H9 (cell line): ENCODE results near the gene NPHP4. TPM values are rescaled to one million over a fixed set of nuclear protein-coding genes. Genes with fewer than 3 reads are reported as not detected.
A peak's percentile ranks its signal among the peaks of the same experiment; 100 is the strongest.

Source experiments
- DNase-seq: peaks from one replicate; pipeline ENCODE4 v3.0.0-alpha.2; 2017
- H2AFZ ChIP-seq: one replicate; pipeline ENCODE4 v1.6.1; 2013; ENCODE audit warnings: mild to moderate bottlenecking, low read length, control low read depth, moderate library complexity
- H2AK5ac ChIP-seq: 2 replicates; pipeline ENCODE4 v1.6.1; 2013; ENCODE audit warnings: low read length, control low read depth, mixed read lengths; ENCODE audit not compliant: insufficient read length
- H2BK120ac ChIP-seq: one replicate; pipeline ENCODE4 v1.6.1; 2013; ENCODE audit warnings: low read depth, mild to moderate bottlenecking, low read length, control low read depth, inconsistent platforms; ENCODE audit not compliant: poor library complexity, severe bottlenecking
- H2BK12ac ChIP-seq: 2 replicates; pipeline ENCODE4 v1.6.1; 2013; ENCODE audit warnings: low read length, control low read depth, mixed read lengths, low read depth; ENCODE audit not compliant: insufficient read length
- H2BK15ac ChIP-seq: 2 replicates; pipeline ENCODE4 v1.6.1; 2013; ENCODE audit warnings: low read depth, low read length, control low read depth
- H2BK20ac ChIP-seq: one replicate; pipeline ENCODE4 v1.6.1; 2013; ENCODE audit warnings: low read depth, mild to moderate bottlenecking, low read length, control low read depth, inconsistent platforms; ENCODE audit not compliant: poor library complexity, severe bottlenecking
- H2BK5ac ChIP-seq: 2 replicates; pipeline ENCODE4 v1.6.1; 2013; ENCODE audit warnings: low read length, control low read depth, mixed read lengths; ENCODE audit not compliant: insufficient read length
- H3K14ac ChIP-seq: 2 replicates; pipeline ENCODE4 v1.6.1; 2013; ENCODE audit warnings: low read length, control low read depth; ENCODE audit not compliant: insufficient read depth
- H3K18ac ChIP-seq: 2 replicates; pipeline ENCODE4 v1.6.1; 2013; ENCODE audit warnings: low read depth, mild to moderate bottlenecking, mixed read lengths, low read length, control low read depth; ENCODE audit not compliant: insufficient read length
- H3K23ac ChIP-seq: 2 replicates; pipeline ENCODE4 v1.6.1; 2013; ENCODE audit warnings: low read length, control low read depth, mixed read lengths, low read depth; ENCODE audit not compliant: insufficient read length
- H3K23me2 ChIP-seq: 2 replicates; pipeline ENCODE4 v1.6.1; 2013; ENCODE audit warnings: low read depth, mild to moderate bottlenecking, mixed read lengths, low read length, control low read depth; ENCODE audit not compliant: insufficient read length, poor library complexity, severe bottlenecking
- H3K27ac ChIP-seq: 2 replicates; pipeline ENCODE4 v1.5.1; 2013; ENCODE audit warnings: low read length, control low read depth, mixed read lengths, low read depth; ENCODE audit not compliant: insufficient read length
- H3K27me3 ChIP-seq: 2 replicates; pipeline ENCODE4 v1.6.1; 2013; ENCODE audit warnings: low read length, control low read depth, inconsistent platforms; ENCODE audit not compliant: insufficient read depth
- H3K4ac ChIP-seq: 2 replicates; pipeline ENCODE4 v1.6.1; 2013; ENCODE audit warnings: low read depth, mild to moderate bottlenecking, control low read depth, inconsistent platforms, low read length, moderate library complexity
- H3K4me1 ChIP-seq: 2 replicates; pipeline ENCODE4 v1.6.1; 2013; ENCODE audit warnings: low read length, control low read depth, inconsistent platforms; ENCODE audit not compliant: insufficient read depth
- H3K4me2 ChIP-seq: 2 replicates; pipeline ENCODE4 v1.6.1; 2013; ENCODE audit warnings: low read length, control low read depth, mixed read lengths; ENCODE audit not compliant: insufficient read length, insufficient read depth
- H3K56ac ChIP-seq: 2 replicates; pipeline ENCODE4 v1.6.1; 2013; ENCODE audit warnings: low read depth, mild to moderate bottlenecking, mixed read lengths, low read length, control low read depth; ENCODE audit not compliant: insufficient read length
- H3K79me1 ChIP-seq: 2 replicates; pipeline ENCODE4 v1.6.1; 2013; ENCODE audit warnings: low read depth, mild to moderate bottlenecking, moderate library complexity, low read length, control low read depth, inconsistent platforms; ENCODE audit not compliant: insufficient read depth, poor library complexity, severe bottlenecking
- H3K79me2 ChIP-seq: 2 replicates; pipeline ENCODE4 v1.6.1; 2013; ENCODE audit warnings: low read length, control low read depth, inconsistent platforms; ENCODE audit not compliant: insufficient read depth
- H3K9ac ChIP-seq: 2 replicates; pipeline ENCODE4 v1.6.1; 2013; ENCODE audit warnings: low read length, control low read depth, mixed read lengths; ENCODE audit not compliant: insufficient read length; ENCODE audit errors: extremely low read depth
- H3K9me3 ChIP-seq: one replicate; pipeline ENCODE4 v1.6.1; 2013; ENCODE audit warnings: low read depth, low read length, inconsistent platforms; ENCODE audit not compliant: control insufficient read depth
- H3T11ph ChIP-seq: one replicate; pipeline ENCODE4 v1.6.1; 2013; ENCODE audit warnings: mild to moderate bottlenecking, low read length, control low read depth, inconsistent platforms
- H4K20me1 ChIP-seq: one replicate; pipeline ENCODE4 v1.6.1; 2013; ENCODE audit not compliant: control insufficient read depth, insufficient read length, insufficient read depth
- H4K5ac ChIP-seq: 2 replicates; pipeline ENCODE4 v1.6.1; 2013; ENCODE audit warnings: low read depth, mild to moderate bottlenecking, mixed read lengths, low read length, control low read depth; ENCODE audit not compliant: insufficient read length
- H4K8ac ChIP-seq: replicated peaks from 2 replicates; pipeline ENCODE4 v1.6.1; 2013; ENCODE audit warnings: low read length, control low read depth, mixed read lengths, low read depth; ENCODE audit not compliant: insufficient read length
- H4K91ac ChIP-seq: 2 replicates; pipeline ENCODE4 v1.6.1; 2013; ENCODE audit warnings: low read depth, mild to moderate bottlenecking, moderate library complexity, mixed read lengths, low read length, control low read depth; ENCODE audit not compliant: insufficient read length
- H3K27ac Mint-ChIP-seq, 3 experiments: 2 replicates in 2 of 3; 3 replicates in 1 of 3; pipeline ENCODE4 v1.8.0; 2020 to 2021; ENCODE audit warnings: mixed read lengths in 3 of 3, mild to moderate bottlenecking in 1 of 3, moderate library complexity in 1 of 3
- H3K27me3 Mint-ChIP-seq: 2 replicates; pipeline ENCODE4 v1.8.0; 2021; ENCODE audit warnings: low read depth, mild to moderate bottlenecking, moderate library complexity, mixed read lengths
- H3K36me3 Mint-ChIP-seq, 3 experiments: 2 replicates in 2 of 3; 3 replicates in 1 of 3; pipeline ENCODE4 v1.8.0; 2020 to 2021; ENCODE audit warnings: low read depth in 3 of 3, mixed read lengths in 3 of 3; ENCODE audit not compliant: insufficient read depth in 1 of 3
- H3K4me1 Mint-ChIP-seq, 2 experiments: 2 replicates each; pipeline ENCODE4 v1.8.0; 2020; ENCODE audit warnings: mixed read lengths in 2 of 2
- H3K4me3 Mint-ChIP-seq, 2 experiments: 2 replicates in 1 of 2; 3 replicates in 1 of 2; pipeline ENCODE4 v1.8.0; 2020 to 2021; ENCODE audit warnings: mild to moderate bottlenecking in 2 of 2, mixed read lengths in 2 of 2, moderate library complexity in 1 of 2
- H3K9me3 Mint-ChIP-seq, 2 experiments: 2 replicates in 1 of 2; 3 replicates in 1 of 2; pipeline ENCODE4 v1.8.0; 2020; ENCODE audit warnings: mild to moderate bottlenecking in 2 of 2, mixed read lengths in 2 of 2, moderate library complexity in 1 of 2
- CTCF ChIP-seq: fragments of 200-600 bp; sonication (generic); conservative IDR thresholded peaks from 3 replicates; pipeline ENCODE4 v1.8.0; 2021; ENCODE audit warnings: antibody characterized with exemption, mild to moderate bottlenecking
- WGBS: extraction: QIAGEN DNeasy Blood & Tissue Kit; methylation state at CpG from one replicate; pipeline ENCODE4 v1.1.7; 2013; ENCODE audit warnings: missing lambda C conversion rate, low lambda C conversion rate, mixed read lengths; ENCODE audit not compliant: insufficient read length; ENCODE audit errors: extremely low coverage; 5-methylcytosine and 5-hydroxymethylcytosine counted together
- total RNA-seq: library from RNA; stranded (reverse); gene quantifications from 2 replicates; pipeline ENCODE4 v1.2.1, GENCODE V29; 2021

The NPHP4 gene
- total RNA-seq, 1 experiment from 2014 or later = 17.6 TPM

DNA sequence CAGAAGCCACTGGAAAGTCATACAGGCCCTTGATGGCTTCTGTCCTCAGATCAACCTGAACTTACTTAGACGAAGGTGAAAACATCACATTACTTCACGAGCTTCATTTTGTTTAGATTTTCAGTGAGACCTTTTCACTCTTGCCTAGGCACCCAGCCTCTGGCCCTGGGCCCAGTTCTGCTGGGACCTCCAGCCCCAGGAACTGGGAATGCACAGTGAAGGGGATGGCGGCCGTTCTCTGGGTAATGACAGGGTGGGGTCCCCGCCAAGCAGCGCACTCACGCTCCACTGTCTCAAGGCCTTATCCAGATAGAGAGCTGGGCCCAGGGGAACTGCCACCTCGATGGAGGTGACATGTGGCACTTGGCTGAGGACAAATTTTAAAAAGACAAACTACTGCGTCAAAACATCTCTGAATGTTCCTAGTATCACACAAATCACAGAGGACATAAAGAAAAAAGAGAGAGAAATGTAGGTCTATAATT lies 54.8 kb downstream of the NPHP4 start:
- Histone ChIP-seq H3K9me3 (no peaks in the 10 kb centered on the region), H3T11ph (no peak overlapping the region), H4K20me1 (no peaks in the 10 kb centered on the region), H3K27ac (no peak overlapping the region), H3K27me3 (no peaks in the 10 kb centered on the region), H2BK5ac (no peak overlapping the region), H3K79me1 (no peaks in the 10 kb centered on the region), H3K9ac (no peak overlapping the region), H4K5ac (no peak overlapping the region), H3K14ac (no peak overlapping the region), H2BK12ac (no peak overlapping the region), H3K4me2 (no peak overlapping the region), H2BK15ac (no peak overlapping the region), H3K56ac (no peak overlapping the region), H3K79me2 (no peaks in the 10 kb centered on the region), H2BK20ac (no peak overlapping the region), H2AK5ac (no peak overlapping the region), H3K4ac (no peak overlapping the region), H3K23me2 (no peaks in the 10 kb centered on the region), H2BK120ac (no peak overlapping the region), H4K91ac (no peak overlapping the region), H3K18ac (no peak overlapping the region), H2AFZ (no peak overlapping the region), H3K4me1 (peaks cover 3% of the 10 kb centered on the region; the same call in 1 of the 2 replicates), H3K23ac (no peak overlapping the region), H4K8ac (no peak overlapping the region)
- H3K27ac Mint-ChIP-seq = peak overlapping the region in 1 of 3 experiments; percentile 66; a peak in 1 of 7 replicates
- TF ChIP-seq CTCF = no peak
- WGBS = no CpG with 5 or more reads among the region's 9 CpGs
- H3K4me3 Mint-ChIP-seq = no peak overlapping the region
- H3K4me1 Mint-ChIP-seq = peaks cover 15 to 20% of the 10 kb centered on the region in 2 experiments
- no peaks in the 10 kb centered on the region; the same call in 1 of the 2 replicates for H3K27me3 Mint-ChIP-seq
- peak; percentile 13 for DNase-seq
- H3K9me3 Mint-ChIP-seq = peaks cover 0 to 10% of the 10 kb centered on the region in 2 experiments; a peak in 1 of 5 replicates
- peaks cover 18 to 32% (median 30%) of the 10 kb centered on the region in 3 experiments; a peak in 5 of 7 replicates for H3K36me3 Mint-ChIP-seq
